Omental fat pad (tissue), 4 donors: ENCODE results near the gene ZNF624. TPM values are rescaled to one million over a fixed set of nuclear protein-coding genes. Genes with fewer than 3 reads are reported as not detected.

Experiments used
- ATAC-seq: fragments of 150-250 bp; one replicate; pipeline ENCODE4 v1.9.1; 2016; ENCODE audit warnings: mild to moderate bottlenecking, moderate library complexity; ENCODE audit not compliant: low FRiP score
- DNase-seq: peaks from one replicate; pipeline ENCODE4 v3.0.0-alpha.2; 2019; ENCODE audit warnings: low spot score
- small RNA-seq: library from RNA; depleted of rRNA; stranded (forward); fragments of <200 nt; gene quantifications from one replicate; pipeline ENCODE3, GENCODE V24; 2016
- total RNA-seq, 4 donors: library from RNA; depleted of rRNA; stranded (reverse); fragments of >200 nt; gene quantifications; one replicate each; pipeline ENCODE4 v1.1.0, GENCODE V29; 2016
- TF ChIP-seq, protein P1 (sequence below), 3 donors: fragments of 450-650 bp; IDR thresholded peaks; one replicate each; pipeline ENCODE4 v1.5.1; 2016 to 2017; ENCODE audit warnings: antibody characterized with exemption in 3 of 3, mild to moderate bottlenecking in 3 of 3, moderate library complexity in 2 of 3

Gene ZNF624
- total RNA-seq, 4 donors from 2014 or later: 3.0 to 4.1 (median 3.5) TPM

DNA sequence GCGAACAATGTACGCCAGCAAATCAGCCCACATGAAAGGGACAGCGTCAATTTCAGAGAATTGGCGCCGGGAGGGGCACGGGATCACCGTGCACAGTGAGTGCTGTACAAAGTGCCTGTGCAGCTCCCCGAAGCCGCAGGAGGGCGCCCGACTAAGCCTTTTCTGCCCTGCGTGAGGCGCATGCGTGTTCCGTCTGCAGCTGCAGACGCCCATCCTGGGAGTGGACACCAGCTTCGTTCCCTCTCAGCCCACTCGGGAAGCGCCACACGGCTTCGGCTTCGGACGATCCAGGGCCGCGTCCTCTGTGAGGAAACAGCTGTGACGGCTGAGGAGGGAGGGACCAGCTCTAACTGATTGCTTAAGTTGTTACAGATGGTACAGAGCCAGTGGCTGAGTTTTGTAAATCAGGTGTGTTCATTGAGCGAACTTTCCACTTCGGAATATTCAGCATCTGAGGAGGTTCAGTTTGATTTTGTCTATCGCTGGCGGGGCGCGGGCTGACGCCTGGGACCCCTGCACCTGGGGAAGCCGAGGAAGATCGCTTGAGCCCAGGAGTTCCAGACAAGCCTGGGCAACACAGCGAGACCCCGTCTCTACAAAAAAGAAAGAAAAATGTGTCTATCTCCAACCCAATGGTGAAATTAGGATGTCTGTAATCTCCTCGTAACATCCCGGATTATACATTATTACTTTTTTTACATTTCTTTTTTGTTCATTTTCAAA lies 69.2 kb downstream of the ZNF624 start:
- TF ChIP-seq, protein P1, sequence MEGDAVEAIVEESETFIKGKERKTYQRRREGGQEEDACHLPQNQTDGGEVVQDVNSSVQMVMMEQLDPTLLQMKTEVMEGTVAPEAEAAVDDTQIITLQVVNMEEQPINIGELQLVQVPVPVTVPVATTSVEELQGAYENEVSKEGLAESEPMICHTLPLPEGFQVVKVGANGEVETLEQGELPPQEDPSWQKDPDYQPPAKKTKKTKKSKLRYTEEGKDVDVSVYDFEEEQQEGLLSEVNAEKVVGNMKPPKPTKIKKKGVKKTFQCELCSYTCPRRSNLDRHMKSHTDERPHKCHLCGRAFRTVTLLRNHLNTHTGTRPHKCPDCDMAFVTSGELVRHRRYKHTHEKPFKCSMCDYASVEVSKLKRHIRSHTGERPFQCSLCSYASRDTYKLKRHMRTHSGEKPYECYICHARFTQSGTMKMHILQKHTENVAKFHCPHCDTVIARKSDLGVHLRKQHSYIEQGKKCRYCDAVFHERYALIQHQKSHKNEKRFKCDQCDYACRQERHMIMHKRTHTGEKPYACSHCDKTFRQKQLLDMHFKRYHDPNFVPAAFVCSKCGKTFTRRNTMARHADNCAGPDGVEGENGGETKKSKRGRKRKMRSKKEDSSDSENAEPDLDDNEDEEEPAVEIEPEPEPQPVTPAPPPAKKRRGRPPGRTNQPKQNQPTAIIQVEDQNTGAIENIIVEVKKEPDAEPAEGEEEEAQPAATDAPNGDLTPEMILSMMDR (IDR thresholded peaks at IDR 0.05): peak in 1 of 3 donors; percentile 69
- ATAC-seq: peak; percentile 96
- DNase-seq: peak; percentile 75

DNA sequence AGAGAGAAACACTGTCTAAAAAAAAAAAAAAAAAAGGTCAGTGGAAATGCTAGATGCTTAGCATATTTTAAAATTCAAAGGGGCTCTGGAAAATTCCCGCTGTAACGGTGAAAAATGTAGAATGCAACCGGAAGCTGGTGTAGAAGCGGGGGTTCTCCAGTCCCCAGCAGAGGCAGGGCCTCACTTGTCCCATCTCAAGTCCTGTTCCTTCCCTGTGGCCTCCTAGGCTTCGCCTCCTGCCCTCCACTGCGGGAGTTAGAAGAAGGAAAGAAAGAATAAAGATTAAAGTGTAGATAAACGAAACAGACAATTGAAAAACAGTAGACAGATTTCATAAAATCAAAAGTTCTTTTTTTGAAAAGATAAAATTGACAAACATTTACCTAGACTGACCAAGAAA lies 69.9 kb downstream of the ZNF624 start:
- DNase-seq: no peak

DNA sequence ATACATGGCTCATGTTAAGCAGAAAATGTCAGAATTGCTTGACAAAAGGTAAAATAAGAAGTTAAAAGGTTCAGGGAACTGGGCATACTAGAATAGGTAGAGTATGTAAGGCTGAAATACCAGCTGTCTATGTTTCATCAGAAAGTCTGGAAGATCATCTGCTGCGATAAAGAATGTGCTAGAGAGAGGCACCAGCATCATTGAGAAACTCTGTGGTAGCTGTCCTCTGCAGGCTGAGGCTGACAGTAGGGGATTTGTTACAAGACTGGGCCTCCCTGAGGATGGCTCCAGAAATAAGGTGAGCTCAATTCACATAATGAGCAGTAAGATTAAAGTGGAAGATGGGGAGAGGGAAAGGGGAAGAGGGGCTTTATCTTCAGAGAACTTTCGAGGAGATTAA lies 80.2 kb downstream of the ZNF624 start:
- ATAC-seq (no peak), DNase-seq (no peak)
- TF ChIP-seq, protein P1 (IDR thresholded peaks at IDR 0.05): no peak

More for the DNA sequence above, 69.9 kb downstream of the ZNF624 start:
- TF ChIP-seq, protein P1 (IDR thresholded peaks at IDR 0.05): no peak
- ATAC-seq: no peak

Small RNAs within 50 kb of the gene (small RNA-seq; reads per million reads assigned to genes)
- not detected for gene RNU6-405P

Other genes starting within 250 kb of the ZNF624 start
- 10 to 100 TPM; 12.1 to 47.6 (median 28.9) TPM for gene TRPV2, start 238.3 kb downstream of the ZNF624 start, total RNA-seq
- gene LRRC75A, start 161.7 kb downstream of the ZNF624 start, total RNA-seq: 1 to 10 TPM in 3 of 4 donors, under 1 TPM in 1; 0.74 to 3.5 (median 2.1) TPM
- 1 to 10 TPM; 1.9 to 6.8 (median 2.3) TPM for gene ZNF287, start 84.6 kb downstream of the ZNF624 start, total RNA-seq
- 10 to 100 TPM in 1 of 4 donors, 1 to 10 TPM in 3; 1.1 to 20.3 (median 5.5) TPM for gene CCDC144A, start 36.4 kb upstream of the ZNF624 start, total RNA-seq